Transverse colon (tissue), 4 donors: ENCODE data around the gene PHF3. TPM values are rescaled to one million over a fixed set of nuclear protein-coding genes. Genes with fewer than 3 reads are reported as not detected.

Source experiments
- DNase-seq: peaks from one replicate; pipeline ENCODE4 v3.0.0-alpha.2; 2019
- H3K27ac ChIP-seq, 4 donors: fragments of 200-600 bp; sonication (generic); 2 replicates each; pipeline ENCODE4 v1.5.1; 2016 to 2018; ENCODE audit warnings: inconsistent platforms in 4 of 4
- H3K27me3 ChIP-seq: fragments of 200-600 bp; sonication (generic); 2 replicates; pipeline ENCODE4 v1.5.1; 2017; ENCODE audit warnings: inconsistent platforms
- H3K36me3 ChIP-seq, 4 donors: fragments of 200-600 bp; sonication (generic); 2 replicates each; pipeline ENCODE4 v1.5.1; 2017 to 2019; ENCODE audit warnings: inconsistent platforms in 4 of 4
- H3K4me1 ChIP-seq, 4 donors: fragments of 200-600 bp; sonication (generic); 2 replicates each; pipeline ENCODE4 v1.5.1; 2017 to 2020; ENCODE audit warnings: inconsistent platforms in 4 of 4
- H3K4me3 ChIP-seq, 4 donors: fragments of 200-600 bp; sonication (generic); 1 replicate in 1 of 4; 2 replicates in 3 of 4; pipeline versions ENCODE4 v1.5.1 to v1.6.1; 2017 to 2019; ENCODE audit warnings: inconsistent platforms in 4 of 4
- H3K9me3 ChIP-seq, 2 donors: fragments of 200-600 bp; sonication (generic); 2 replicates each; pipeline ENCODE4 v1.5.1; 2017 to 2019; ENCODE audit warnings: inconsistent platforms in 2 of 2
- CTCF ChIP-seq, 5 experiments: fragments of 200-600 bp in 3 of 5; fragments of 450-650 bp in 2 of 5; sonication (generic) in 3 of 5; IDR thresholded peaks; 1 replicate in 2 of 5; 2 replicates in 3 of 5; pipeline ENCODE4 v1.5.1; 2016 to 2017; ENCODE audit warnings: antibody characterized with exemption in 5 of 5, inconsistent platforms in 3 of 5, mild to moderate bottlenecking in 2 of 5, moderate library complexity in 1 of 5
- EP300 ChIP-seq: sonication (generic); formaldehyde crosslinking; IDR thresholded peaks from one replicate; pipeline ENCODE4 v1.6.1; 2017; ENCODE audit warnings: antibody characterized with exemption, low read depth
- POLR2A ChIP-seq: fragments of 450-650 bp; IDR thresholded peaks from one replicate; pipeline ENCODE4 v1.6.1; 2016; ENCODE audit warnings: antibody characterized with exemption, mild to moderate bottlenecking, moderate library complexity
- POLR2AphosphoS5 ChIP-seq, 3 donors: sonication (generic); formaldehyde crosslinking; IDR thresholded peaks; one replicate each; pipeline ENCODE4 v1.6.1; 2016; ENCODE audit warnings: antibody characterized with exemption in 3 of 3
- WGBS, 2 donors: methylation state at CpG; one replicate each; pipeline ENCODE4 v1.1.5; 2018; ENCODE audit warnings: low coverage in 1 of 2; 5-methylcytosine and 5-hydroxymethylcytosine counted together
- in situ Hi-C, 4 donors: fragments of 200-750 bp; cut with MboI; loops; one replicate each; pipeline versions ENCODE4 v1.15.0 to v1.15.1; 2017; ENCODE audit warnings: low sequenced_read_pairs in 3 of 4, low pct_ligation_motif_present in 1 of 4, low pct_unique_long_range_greater_than_20kb in 1 of 4
- intact Hi-C: fragments of 100-400 bp; cut with DNase I; formaldehyde crosslinking; loops from one replicate; pipeline ENCODE4 v1.15.1; 2023; ENCODE audit warnings: low total_unique reads
- total RNA-seq, 4 donors: library from RNA; depleted of rRNA; stranded (reverse); fragments of >200 nt; gene quantifications; one replicate each; pipeline ENCODE4 v1.1.0, GENCODE V29; 2016

Gene PHF3
- total RNA-seq, 4 donors from 2014 or later, result 49.4 to 94.8 (median 68.9) TPM

- no peak overlapping the region for H3K4me3 ChIP-seq
- no peaks in the 10 kb centered on the region for H3K9me3 ChIP-seq
- no peak for TF ChIP-seq POLR2AphosphoS5 (IDR thresholded peaks at IDR 0.05)
- no peak for TF ChIP-seq POLR2A
- no peak for TF ChIP-seq CTCF (IDR thresholded peaks at IDR 0.05)
- no peak for TF ChIP-seq EP300
- no peaks in the 10 kb centered on the region for H3K36me3 ChIP-seq
- 50 to 51% methylated on average over 1 of the region's 1 CpG for WGBS, 2 donors
- in situ Hi-C loops, result no loop called here
- H3K4me1 ChIP-seq, result peaks cover 18 to 80% (median 41%) of the 10 kb centered on the region in 4 donors
- no peaks in the 10 kb centered on the region for H3K27me3 ChIP-seq
- DNase-seq, result no peak
- intact Hi-C loops, result no loop called here
- H3K27ac ChIP-seq, result peak overlapping the region; percentile 38 to 64 (median 60)
Measured at GRCh38 chr6:63675138-63675537, 39.5 kb downstream of the PHF3 start.

GRCh38 chr6:63676412-63677114, 41.0 kb downstream of the PHF3 start:
- Histone ChIP-seq H3K27me3 (no peaks in the 10 kb centered on the region), H3K4me3 (no peak overlapping the region), H3K36me3 (peaks cover 0 to 7% (median 3%) of the 10 kb centered on the region in 4 donors), H3K9me3 (no peaks in the 10 kb centered on the region), H3K4me1 (peaks cover 18 to 72% (median 37%) of the 10 kb centered on the region in 4 donors), H3K27ac (peak overlapping the region; percentile 38 to 64 (median 50))
- DNase-seq, result no peak
- in situ Hi-C loops, result no loop called here
- intact Hi-C loops, result no loop called here
- TF ChIP-seq CTCF (IDR thresholded peaks at IDR 0.05), result no peak
- TF ChIP-seq EP300, result no peak
- no peak for TF ChIP-seq POLR2AphosphoS5 (IDR thresholded peaks at IDR 0.05)
- TF ChIP-seq POLR2A, result no peak
- WGBS, 2 donors, result 90 to 92% methylated on average over 3 of the region's 3 CpGs

DNA sequence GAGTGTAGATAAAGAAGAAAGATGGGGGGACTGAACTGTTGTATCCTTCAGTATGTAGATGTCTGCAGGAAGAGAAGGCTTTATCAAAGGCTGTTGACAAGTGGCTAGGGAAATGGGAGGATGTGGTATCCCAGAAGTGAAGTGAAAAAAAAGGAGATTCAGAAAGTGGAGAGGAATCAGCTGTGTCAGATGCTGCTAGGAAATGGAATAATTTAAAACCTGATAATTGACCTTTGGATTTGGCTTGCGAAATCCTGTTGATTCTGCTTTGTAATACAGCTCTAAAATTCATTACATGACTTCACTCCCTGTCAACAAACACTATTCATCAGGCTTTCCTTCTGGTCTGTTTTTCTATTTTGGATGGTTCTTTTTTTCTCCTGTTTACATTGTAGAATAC, 41.7 kb downstream of the PHF3 start:
- WGBS, 2 donors, result 33 to 43% methylated on average over 1 of the region's 1 CpG
- H3K4me1 ChIP-seq, result peaks cover 18 to 77% (median 37%) of the 10 kb centered on the region in 4 donors
- TF ChIP-seq POLR2A (no peak), POLR2AphosphoS5 (IDR thresholded peaks at IDR 0.05) (peak in 1 of 3 donors; percentile 18)
- H3K36me3 ChIP-seq, result peaks cover 0 to 12% (median 3%) of the 10 kb centered on the region in 4 donors
- H3K4me3 ChIP-seq, result no peak overlapping the region
- peak overlapping the region; percentile 38 to 64 (median 50) for H3K27ac ChIP-seq
- no peak for DNase-seq
- no peaks in the 10 kb centered on the region for H3K9me3 ChIP-seq
- intact Hi-C loops, result no loop called here
- H3K27me3 ChIP-seq, result no peaks in the 10 kb centered on the region
- in situ Hi-C loops, result no loop called here

GRCh38 chr6:63683071-63683603, 47.5 kb downstream of the PHF3 start:
- in situ Hi-C loops, result no loop called here
- WGBS, 2 donors, result 73 to 89% methylated on average over 1 of the region's 1 CpG
- no peak for DNase-seq
- H3K9me3 ChIP-seq, result no peaks in the 10 kb centered on the region
- H3K4me3 ChIP-seq, result no peak overlapping the region
- no peak overlapping the region for H3K27ac ChIP-seq
- H3K27me3 ChIP-seq, result no peaks in the 10 kb centered on the region
- peaks cover 0 to 32% (median 3%) of the 10 kb centered on the region in 4 donors for H3K36me3 ChIP-seq
- intact Hi-C loops, result no loop called here
- peaks cover 0 to 44% (median 11%) of the 10 kb centered on the region in 4 donors for H3K4me1 ChIP-seq
- TF ChIP-seq POLR2AphosphoS5 (IDR thresholded peaks at IDR 0.05) (no peak), EP300 (no peak), CTCF (IDR thresholded peaks at IDR 0.05) (no peak), POLR2A (no peak)
